D341Med (cell line): ENCODE data around the gene HSPA12A.

Experiments
- DNase-seq: peaks from one replicate; pipeline ENCODE4 v3.0.0; 2012; ENCODE audit warnings: low spot score

HSPA12A gene, protein sequence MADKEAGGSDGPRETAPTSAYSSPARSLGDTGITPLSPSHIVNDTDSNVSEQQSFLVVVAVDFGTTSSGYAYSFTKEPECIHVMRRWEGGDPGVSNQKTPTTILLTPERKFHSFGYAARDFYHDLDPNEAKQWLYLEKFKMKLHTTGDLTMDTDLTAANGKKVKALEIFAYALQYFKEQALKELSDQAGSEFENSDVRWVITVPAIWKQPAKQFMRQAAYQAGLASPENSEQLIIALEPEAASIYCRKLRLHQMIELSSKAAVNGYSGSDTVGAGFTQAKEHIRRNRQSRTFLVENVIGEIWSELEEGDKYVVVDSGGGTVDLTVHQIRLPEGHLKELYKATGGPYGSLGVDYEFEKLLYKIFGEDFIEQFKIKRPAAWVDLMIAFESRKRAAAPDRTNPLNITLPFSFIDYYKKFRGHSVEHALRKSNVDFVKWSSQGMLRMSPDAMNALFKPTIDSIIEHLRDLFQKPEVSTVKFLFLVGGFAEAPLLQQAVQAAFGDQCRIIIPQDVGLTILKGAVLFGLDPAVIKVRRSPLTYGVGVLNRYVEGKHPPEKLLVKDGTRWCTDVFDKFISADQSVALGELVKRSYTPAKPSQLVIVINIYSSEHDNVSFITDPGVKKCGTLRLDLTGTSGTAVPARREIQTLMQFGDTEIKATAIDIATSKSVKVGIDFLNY

DNA sequence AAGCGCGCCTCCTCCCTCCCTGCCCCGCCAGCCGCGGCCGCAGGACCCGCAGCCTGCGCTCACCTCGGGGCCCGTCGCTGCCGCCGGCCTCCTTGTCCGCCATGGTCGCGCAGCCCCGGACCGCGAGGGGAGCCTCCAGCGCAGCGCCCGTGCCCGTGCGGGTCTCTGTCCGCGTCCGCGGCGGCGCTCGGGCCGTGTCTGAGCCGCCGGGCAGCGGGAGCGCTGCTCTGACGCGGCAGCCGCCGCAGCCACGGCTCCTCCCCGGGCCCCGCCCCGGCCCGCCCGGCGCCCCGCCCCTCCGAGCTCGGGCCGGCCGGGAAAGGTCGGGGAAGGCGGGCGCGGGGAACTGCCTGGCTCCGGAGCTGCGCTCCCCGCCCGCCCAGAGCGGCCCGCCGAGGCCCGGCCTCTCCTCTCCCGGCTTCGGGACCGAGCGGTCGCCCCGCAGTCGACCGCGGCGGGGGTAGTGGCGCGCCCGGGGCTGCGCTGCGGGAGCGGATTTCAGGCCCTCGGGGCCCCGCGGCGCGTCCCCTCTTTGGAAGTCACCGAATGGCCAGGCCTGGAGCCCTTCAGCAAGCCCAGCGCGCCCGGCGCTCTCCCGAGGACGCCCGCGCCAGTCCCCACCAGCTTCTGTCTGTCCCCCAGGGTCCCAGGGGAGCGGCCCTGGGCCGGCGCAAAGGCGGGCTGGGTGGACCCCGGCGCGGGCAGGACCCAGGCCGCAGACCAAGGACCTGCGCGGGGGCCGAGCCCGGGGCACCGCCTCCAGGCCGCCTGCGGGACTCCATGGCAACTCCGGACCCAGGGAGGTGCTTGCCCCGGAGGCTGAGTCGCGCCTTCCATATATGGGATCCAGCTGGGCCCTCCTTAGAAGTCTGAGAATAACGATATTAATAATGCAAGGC is at the start of gene HSPA12A:
Gene HSPA12A (minus strand): TSS at position 200 of the 899 bp plus-strand sequence. CDS start 97 bp downstream, at position 103.
- peak; percentile 88 for DNase-seq

DNA sequence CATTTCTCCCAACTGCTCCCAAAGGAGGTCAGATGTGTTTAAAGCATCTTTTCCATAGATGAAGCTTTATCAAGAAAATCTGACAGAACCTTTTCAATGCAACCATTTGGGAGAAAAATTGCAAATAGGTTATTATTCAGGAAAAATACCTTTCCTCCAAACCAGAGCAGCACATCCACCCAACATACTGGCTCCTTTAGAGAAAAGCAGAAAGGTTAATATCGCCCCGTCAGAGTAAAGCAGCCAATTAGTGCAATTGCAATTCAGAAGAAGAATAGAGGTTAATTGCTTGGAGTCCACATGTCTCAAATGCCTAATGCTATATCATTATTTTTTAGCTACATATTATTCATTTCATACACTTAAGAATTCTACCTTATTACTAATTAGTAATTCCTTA is 48.9 kb upstream of the HSPA12A start:
- no peak for DNase-seq

DNA sequence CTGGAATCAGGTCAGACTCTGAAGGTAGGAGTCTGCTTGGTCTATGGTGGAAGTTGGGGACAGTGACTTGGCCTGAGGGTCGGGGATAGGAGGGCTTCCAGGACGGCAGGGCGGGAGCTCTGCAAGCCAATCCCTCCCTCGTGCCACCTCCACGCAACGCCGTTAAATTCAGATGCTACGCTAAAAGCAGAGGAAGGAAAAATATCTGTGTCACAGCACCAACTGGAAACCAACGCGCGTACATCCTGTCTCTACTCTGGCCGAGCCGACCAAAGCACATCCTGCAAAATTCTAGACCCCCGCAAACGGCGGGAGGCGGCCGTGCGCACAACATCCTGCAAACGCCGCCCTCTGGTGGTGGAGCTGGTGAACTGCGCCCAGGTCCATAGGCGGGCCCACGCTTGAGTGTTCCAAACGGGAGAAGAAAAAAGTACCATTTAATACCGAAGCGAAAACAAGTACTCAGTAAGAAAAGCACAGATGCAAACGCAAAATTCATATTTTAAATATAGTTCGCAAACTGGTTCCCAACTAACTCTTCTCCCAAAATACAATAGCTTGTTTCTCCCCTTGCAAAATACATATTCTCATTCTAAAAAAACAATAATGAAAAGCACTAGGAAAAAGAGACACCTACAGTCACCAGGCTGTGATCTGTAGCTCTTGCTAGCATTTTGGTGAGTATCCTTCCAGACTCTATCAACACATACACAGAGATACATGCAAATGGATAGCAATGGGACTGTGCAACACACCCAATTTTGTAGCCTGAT is 45.7 kb upstream of the HSPA12A start:
- DNase-seq: peak; percentile 82

DNA sequence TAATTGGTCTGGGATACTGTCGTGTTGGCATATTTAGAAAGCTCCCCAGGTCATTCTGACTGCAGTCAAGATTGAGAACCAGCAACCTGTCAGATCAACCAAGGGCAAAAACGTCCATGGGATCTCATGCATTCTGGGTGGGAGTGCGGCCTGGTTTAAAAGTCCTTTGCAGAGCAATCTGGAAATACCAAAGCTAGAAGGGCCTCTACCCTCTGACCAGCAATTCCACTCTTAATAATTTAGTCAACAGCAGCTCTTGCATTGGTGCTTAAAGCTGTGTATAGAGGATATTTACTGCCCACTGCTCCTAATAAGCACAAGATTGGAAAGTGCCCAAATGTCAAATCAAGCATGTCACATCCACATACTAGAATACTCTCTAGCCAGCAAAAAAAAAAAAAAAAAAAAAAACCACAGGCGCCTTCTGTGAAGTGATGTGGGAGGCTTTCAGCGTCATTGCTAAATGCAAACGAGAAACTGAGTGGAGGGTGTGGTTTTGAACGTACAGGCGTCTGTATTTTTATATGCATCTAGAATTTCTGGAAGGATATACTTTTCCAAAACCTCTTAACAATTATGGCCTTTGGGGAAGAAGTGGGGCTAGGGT is 44.8 kb upstream of the HSPA12A start:
- DNase-seq: no peak

DNA sequence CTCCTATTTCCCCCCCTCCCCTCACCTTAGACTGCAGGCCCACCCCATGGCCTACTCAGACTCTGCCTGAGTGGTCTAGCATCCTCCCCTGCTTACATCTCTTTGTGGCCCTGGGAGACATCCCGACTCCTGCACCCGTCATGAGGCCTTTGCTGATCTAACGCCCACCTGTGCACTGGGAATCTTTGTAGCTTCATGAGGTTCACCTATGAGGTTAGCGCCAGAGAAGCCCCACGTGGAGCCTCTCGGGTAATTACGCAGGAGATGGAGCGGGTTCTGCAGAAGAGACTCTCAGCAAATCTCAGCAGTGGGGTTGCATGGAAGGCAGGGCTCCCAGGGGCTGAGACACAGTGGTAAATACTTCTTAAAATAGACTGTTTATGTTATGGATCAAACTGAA is 43.5 kb upstream of the HSPA12A start:
- DNase-seq: no peak

DNA sequence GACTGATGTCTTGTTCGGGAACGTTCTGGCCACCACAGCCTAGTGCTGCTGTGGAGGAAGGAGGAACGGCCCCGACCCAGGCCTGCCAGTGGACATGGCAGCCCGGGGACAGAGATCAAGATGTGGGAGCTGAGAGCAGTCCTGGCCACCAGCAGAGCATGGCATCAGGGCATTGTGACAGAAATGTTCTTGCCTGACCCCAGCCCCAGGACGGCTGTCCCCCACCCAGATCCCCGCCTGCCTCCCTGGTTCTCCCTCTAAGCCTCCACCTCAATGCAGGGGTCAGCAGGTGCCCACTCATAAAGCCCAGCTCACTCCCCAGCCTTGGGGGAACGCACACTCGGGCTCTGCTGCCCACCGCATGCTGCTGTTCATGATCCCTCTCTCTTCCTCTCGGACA is 42.9 kb upstream of the HSPA12A start:
- no peak for DNase-seq

DNA sequence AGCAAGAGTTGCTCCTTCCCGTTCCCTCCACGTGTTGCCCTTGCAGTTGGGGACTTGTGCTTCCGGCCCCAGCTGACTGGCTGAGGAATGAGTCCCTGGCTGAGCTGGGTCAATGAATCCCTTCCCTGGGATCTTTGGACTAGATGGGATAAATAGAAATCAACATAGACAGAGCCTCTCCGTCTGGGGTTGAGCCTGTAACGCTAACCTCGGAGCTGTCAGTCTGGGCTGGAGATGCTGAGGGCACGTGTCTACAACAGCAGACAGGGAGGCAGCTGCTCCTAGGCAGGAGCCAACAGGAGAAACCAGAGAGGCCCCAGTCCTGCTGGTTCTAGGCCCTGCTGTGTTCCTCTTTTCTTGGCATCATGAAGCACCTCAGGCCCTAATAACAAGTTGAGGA is 42.3 kb upstream of the HSPA12A start:
- DNase-seq: no peak

DNA sequence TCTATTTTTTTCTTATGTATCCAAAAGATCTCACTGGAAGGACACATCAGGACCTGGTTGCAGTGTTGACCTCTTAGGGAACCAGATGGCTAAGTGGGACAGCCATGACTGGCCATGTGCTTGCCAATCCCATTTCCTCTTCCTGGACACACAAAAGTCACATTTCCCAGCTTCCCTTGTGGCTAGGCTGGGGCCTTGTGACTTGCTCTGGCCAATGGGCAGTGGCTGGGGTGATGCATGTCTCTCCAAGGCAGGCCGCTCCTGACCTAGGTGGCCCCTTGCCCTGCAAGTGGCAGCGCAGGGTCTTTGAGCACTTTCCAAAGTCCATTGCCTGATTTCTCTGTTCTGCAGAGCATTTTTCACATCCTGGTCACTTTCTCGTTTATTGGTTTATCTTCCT is 41.7 kb upstream of the HSPA12A start:
- no peak for DNase-seq

DNA sequence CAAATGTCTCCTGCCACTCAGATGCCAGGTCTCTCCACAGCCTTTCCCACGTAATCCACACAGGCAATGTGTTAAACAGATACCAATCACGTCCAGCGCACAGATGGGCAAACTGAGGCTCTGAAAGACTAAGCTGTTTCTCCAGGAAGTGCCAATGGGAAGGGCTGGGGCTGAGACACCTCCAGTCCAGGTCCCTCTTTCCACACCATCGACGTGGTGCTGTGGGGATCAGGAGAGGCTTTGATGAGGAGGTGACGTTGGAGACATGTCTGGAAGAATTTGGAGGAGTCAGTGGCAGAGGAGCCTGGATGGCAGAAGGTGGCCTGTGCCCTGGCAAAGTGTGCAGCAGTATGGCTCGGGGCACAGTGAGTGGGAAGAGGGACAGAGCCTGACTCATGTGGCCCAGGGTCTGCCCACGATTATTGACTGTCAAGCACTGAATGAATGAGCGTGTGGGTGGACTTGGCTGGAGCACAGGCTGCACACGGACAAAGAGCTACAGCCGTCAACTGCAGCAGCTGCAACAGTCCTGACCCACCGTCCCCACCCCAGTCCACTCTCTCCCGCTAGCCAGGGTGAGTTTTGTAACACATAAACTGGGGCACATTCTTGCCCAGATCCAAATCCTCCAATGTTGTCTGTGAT is 40.8 kb upstream of the HSPA12A start:
- DNase-seq: no peak

DNA sequence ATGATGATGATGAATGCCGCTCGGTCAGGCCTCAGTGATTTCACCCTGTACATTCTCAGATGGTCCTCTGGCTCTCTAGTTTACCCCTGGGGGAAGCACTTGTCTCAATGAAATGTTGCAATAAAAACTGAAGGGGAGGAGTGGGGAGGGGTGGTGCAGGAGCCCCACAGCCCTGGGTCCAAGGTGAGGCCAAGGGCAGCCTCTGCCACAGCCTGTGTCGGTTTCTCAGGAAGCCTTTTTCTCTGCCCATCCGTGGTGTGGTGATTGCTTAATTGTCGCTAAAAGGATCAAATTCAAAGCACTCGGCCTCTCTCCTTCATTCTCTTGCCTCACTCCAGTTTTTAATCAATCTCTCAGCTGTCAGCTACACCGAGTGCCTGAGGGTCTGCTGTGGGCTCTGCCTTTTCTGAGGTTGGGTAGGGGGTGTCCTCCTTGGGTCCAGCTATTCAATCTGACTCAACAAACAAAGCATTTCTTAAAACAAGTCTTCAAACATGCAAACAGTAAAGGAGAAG is 39.1 kb upstream of the HSPA12A start:
- DNase-seq: no peak

DNA sequence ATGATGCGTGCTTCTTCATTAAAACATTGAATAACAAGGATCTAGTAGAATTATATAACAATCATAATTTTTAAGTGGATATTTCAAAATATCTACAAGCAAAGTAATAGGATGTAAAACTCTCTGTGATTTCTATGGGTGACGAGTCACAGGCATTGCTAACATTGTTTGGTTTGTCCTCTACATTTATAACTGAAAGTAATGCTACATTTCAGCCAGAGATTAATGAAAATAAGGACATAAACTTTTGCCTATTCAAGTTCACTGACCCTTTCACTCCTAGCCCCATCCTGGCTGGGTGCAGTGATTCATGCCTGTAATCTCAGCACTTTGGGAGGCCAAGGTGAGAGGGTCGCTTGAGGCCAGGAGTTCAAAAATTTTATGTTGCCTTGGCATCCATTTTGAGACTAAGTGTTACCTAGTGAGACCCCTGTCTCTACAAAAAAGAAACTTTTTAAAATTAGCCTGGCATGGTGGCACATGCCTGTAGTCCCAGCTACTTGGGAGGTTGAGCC is 38.4 kb upstream of the HSPA12A start:
- DNase-seq: no peak

DNA sequence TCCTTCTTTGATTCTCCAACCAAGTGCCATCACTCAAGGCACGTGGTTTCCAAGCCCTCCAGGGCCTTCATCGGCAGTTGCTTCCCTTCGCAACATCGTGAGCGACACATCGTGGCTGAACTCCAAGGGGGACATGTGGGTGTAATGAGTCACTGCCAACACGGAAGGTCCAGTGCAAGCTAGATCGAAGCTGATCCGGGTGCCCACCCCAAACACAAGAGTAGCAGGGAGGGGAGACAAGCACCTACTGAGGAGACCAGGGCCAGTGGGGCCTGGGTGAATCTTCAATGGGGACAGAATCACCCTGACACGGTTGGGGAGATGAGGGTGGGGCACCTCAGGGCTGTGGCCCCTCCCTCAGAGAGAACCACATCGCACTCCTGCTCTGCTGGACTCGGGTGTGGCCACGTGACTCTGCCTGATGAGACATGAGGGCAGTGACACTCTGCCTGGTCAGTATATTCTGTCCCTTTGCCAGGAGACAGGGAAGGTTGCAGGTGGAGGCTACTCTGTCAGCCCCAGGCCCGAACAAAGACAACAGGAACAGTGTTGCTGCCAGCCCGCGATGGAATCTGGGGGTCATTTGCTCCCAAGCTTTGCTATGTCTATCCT is 36.8 kb upstream of the HSPA12A start:
- DNase-seq: no peak

DNA sequence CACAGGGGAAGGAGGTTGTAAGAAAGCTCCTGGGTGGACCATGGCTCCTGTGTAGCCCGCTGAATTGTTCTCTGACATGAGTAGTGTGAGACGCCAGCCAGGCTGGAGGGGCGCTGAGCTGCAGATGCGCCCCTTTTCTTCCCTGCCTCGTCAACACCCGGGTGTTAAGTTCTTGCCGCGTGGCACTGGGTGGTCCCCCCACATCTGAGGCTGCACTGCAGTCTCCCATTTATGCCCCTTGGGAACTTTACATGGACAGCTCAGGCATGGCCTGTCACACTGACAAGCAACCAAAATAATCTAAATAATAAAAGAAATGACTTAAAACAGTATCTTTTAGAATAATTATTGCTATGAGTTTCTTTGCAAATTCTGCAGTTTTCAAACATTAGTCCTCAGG is 34.6 kb upstream of the HSPA12A start:
- DNase-seq: no peak

DNA sequence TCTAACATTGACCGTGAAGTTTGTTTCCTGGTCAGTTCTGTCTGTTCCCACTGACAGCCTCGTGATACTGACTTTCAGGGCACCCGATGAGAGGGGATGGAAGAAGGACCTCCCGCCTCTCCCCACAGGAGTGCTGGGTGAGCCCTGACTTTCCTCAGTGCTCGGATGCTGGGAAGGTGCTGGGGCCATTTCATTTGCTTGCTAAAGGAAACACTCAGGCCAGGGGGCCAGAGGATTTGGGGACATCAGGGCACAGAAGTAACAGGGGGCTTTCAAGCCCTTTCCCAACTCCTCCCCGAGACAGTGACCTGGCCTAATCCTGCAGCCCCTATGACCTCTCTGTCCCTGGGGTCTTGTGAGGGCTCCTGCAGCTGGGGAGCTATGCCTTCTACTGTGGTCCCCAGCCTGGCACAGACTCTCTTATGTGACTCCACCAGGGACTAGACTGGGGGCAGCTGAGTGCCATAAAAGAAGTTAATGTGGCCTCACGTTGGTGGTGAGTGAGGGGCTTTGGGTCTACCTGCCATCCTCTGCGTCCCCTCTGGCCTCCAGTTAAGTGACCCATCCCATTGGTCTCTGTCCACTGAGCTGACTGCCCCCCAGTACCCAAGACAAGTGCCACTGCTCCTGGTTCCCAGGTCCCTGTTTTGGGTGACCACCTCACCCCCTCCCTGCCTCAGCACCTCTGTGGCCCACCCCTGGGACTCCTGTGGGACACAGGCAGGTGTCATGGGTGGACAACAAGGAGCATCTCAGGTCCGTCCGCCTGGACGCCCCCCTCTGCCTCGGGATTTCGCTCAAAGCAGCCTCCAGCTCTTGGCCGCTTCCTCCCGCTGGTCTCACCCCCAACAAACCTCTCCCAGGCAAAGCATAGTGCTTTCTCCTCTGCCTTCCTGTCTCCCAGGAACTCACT is 33.4 kb upstream of the HSPA12A start:
- no peak for DNase-seq

DNA sequence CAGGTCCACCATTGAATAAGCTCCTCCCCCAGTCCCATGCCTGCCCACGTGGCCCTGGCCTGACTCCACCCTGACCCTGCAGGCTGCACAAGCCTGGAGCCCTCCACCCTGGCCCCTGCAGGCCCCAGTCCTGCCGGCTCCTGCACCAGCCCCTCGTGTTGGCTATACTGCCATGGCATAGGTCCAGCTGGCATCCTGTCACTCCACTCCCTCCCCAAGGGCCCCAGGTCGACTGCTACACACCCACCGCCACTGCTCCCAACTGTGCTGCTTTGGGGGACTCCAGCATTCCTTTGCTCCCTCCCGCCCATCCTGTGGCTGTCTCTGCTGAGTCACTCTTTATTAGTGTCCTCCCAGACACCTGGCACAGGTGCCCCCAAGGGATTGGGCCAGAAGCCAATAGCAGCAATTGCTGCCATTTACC is 32.4 kb upstream of the HSPA12A start:
- DNase-seq: no peak

DNA sequence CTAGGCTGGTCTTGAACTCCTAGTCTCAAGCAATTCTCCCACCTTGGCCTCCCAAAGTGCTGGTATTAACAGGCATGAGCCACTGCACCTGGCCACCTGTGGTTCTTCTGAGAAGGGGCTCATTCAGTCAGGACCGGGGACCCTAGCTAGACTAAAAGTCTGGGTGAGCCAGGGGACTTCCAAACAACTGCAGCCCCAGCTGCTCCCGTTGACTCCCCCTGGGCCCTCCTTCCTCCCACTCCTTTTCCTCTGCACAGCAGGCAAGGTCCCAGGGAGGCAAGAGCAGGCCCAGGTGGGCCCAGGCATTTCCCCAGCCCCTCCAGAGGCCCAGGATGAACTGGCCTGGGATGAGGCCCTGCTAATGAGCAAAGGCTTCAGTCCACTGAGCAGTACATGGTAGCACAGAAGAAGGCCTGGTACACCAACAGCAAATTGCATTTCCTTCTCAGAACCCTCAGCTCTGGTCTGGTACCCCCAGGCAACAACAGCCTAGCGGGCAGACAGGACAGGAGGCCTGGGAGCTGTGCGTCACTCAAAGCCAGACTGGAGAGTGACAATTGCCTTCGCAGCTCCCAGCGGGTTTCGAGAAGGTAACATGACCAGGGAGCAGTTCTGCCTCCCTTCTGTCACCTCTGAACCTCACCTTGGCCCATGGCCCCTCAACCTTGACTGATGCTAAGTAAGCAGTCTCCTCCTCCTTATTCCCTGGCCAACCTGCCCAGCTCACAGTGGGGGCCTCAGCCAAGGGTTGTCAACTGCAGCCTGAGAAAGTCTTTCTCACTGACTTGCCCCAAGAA is 30.7 kb upstream of the HSPA12A start:
- DNase-seq: no peak

DNA sequence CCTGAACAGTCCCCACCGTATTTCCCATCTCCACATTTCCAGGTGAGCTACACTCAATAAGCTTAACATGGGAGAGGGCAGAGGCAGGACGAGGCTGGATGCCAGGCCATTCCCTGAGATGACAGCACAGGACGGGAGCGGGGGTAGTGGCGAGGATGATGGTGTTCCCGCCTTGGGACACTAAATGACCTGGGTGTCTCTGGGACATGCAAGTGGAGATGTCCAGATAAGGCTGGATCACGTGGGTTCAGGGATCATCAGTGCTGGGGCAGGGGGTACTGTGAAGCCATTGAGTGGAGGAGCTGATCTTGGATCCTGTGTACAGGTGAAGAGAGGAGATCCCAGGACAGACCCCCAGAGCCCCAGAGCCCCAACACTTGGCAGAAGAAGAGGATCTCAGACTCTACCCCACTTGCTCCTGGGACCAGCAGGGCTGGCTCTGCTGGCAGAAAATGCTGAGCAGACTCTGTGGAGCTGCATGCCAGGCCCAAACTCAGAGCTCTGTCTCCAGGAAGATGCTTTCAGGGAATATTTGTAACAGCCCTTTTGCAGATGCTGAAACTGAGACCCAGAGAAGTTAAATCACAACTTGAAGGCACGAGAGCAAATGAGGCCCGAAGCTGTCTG is 29.7 kb upstream of the HSPA12A start:
- no peak for DNase-seq
